ENCODE measurements around the gene LMAN2. TPM values are rescaled to one million over a fixed set of nuclear protein-coding genes. Genes with fewer than 3 reads are reported as not detected.

Gene LMAN2
- polyA plus RNA-seq, 3 donors: 148 to 275 (median 259) TPM

GRCh38 chr5:177319913-177320588, 31.4 kb downstream of the LMAN2 start:
- H3K79me2 ChIP-seq (ENCODE audit: insufficient read depth, low read length): peaks cover 5% of the 10 kb centered on the region
- no peaks in the 10 kb centered on the region for H3K27me3 ChIP-seq (ENCODE audit: control insufficient read depth in 2 of 2, insufficient read depth in 2 of 2, low read length in 2 of 2)
- H3K36me3 Mint-ChIP-seq: peaks cover 22 to 44% of the 10 kb centered on the region in 2 donors
- peak overlapping the region in 1 of 2 donors; percentile 5 for H3K4me3 Mint-ChIP-seq
- peaks cover 15 to 33% of the 10 kb centered on the region in 2 donors for H3K4me1 ChIP-seq (ENCODE audit: control insufficient read depth in 1 of 2, insufficient read depth in 2 of 2, low read length in 2 of 2)
- WGBS (ENCODE audit: insufficient coverage): 77% methylated on average over 11 of the region's 14 CpGs
- H3K4me1 Mint-ChIP-seq: peaks cover 39% of the 10 kb centered on the region
- peaks cover 0 to 3% (median 2%) of the 10 kb centered on the region in 3 donors for H3K27me3 Mint-ChIP-seq (ENCODE audit: low read depth in 3 of 3)
- peaks cover 4 to 8% of the 10 kb centered on the region in 2 donors for H3K9me3 ChIP-seq (replicated peaks in 1 of 2; ENCODE audit: control insufficient read depth in 1 of 2, insufficient read depth in 1 of 2, low read length in 2 of 2)
- H4K20me1 ChIP-seq (ENCODE audit: insufficient read depth, low read length): peaks cover 20% of the 10 kb centered on the region
- intact Hi-C loops (cut with micrococcal nuclease): loop anchor here (10.0 kb wide), 2 partner anchors 185 to 275 kb away; partner anchors contain the start of genes DOK3 (in 1 of the 2) and TMED9 (in 1 of the 2)
- no peak overlapping the region for H2AFZ ChIP-seq (ENCODE audit: insufficient read depth, low read depth, low read length, poor library complexity, severe bottlenecking)
- no peak for TF ChIP-seq CTCF (IDR thresholded peaks at IDR 0.05)
- no peak overlapping the region for H3K4me2 ChIP-seq (replicated peaks; ENCODE audit: extremely low read depth, low read length, poor library complexity, severe bottlenecking)
- no peak overlapping the region for H3K27ac ChIP-seq (ENCODE audit: low read depth in 1 of 2, low read length in 2 of 2)
- H3K9me3 Mint-ChIP-seq: peaks cover 7 to 12% (median 10%) of the 10 kb centered on the region in 7 donors
- H3K36me3 ChIP-seq (replicated peaks in 1 of 2; ENCODE audit: control insufficient read depth in 1 of 2, insufficient read depth in 2 of 2, low read length in 2 of 2): no peaks in the 10 kb centered on the region
- peak overlapping the region in 4 of 7 donors; percentile 25 to 81 (median 38) for H3K27ac Mint-ChIP-seq
- H3K9ac ChIP-seq (ENCODE audit: insufficient read depth, low read length, poor library complexity, severe bottlenecking): no peak overlapping the region
- H3K4me3 ChIP-seq (replicated peaks in 1 of 3; ENCODE audit: low read depth in 2 of 3, low read length in 3 of 3): no peak overlapping the region
- peak in 2 of 3 donors; percentile 37 to 52 for DNase-seq

DNA sequence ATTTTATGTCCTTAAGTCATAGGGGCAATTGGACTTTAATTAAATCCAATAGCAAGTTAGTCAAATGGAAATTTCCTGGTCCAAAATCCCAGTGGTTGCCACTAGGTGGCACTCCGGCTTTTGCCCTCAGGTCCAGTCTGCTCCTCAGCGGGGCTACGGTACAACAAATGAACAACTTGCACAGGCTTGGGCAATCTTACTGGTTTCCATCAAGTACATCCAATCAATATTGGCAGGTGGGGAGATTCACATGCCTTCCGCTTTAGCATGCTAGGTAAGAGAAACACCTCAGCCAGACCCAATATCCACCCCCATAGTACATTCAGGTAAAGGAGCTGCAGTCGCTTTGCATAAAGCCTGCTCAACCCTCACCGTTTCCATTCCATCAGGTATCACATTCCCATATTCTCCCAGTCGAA, 33.5 kb downstream of the LMAN2 start:
- H3K27ac Mint-ChIP-seq: peak overlapping the region in 2 of 7 donors; percentile 57 to 69
- TF ChIP-seq CTCF (IDR thresholded peaks at IDR 0.05): peak; percentile 91

More for the DNA sequence above, 33.5 kb downstream of the LMAN2 start:
- no peak overlapping the region for H3K9ac ChIP-seq (ENCODE audit: insufficient read depth, low read length, poor library complexity, severe bottlenecking)
- H3K36me3 Mint-ChIP-seq: peaks cover 16 to 38% of the 10 kb centered on the region in 2 donors
- H3K4me2 ChIP-seq (replicated peaks; ENCODE audit: extremely low read depth, low read length, poor library complexity, severe bottlenecking): no peak overlapping the region
- intact Hi-C loops (cut with micrococcal nuclease): loop anchor here (10.0 kb wide), 2 partner anchors 187 to 277 kb away; partner anchors contain the start of genes DOK3 (in 1 of the 2) and TMED9 (in 1 of the 2)
- peak; percentile 65 to 79 (median 71) for DNase-seq
- H3K4me3 ChIP-seq (replicated peaks in 1 of 3; ENCODE audit: low read depth in 2 of 3, low read length in 3 of 3): no peak overlapping the region
- no peak overlapping the region for H3K4me3 Mint-ChIP-seq
- H3K36me3 ChIP-seq (replicated peaks in 1 of 2; ENCODE audit: control insufficient read depth in 1 of 2, insufficient read depth in 2 of 2, low read length in 2 of 2): no peaks in the 10 kb centered on the region
- H3K27me3 ChIP-seq (ENCODE audit: control insufficient read depth in 2 of 2, insufficient read depth in 2 of 2, low read length in 2 of 2): no peaks in the 10 kb centered on the region
- peaks cover 4 to 8% of the 10 kb centered on the region in 2 donors for H3K9me3 ChIP-seq (replicated peaks in 1 of 2; ENCODE audit: control insufficient read depth in 1 of 2, insufficient read depth in 1 of 2, low read length in 2 of 2)
- no peak overlapping the region for H3K27ac ChIP-seq (ENCODE audit: low read depth in 1 of 2, low read length in 2 of 2)
- peaks cover 25% of the 10 kb centered on the region for H3K79me2 ChIP-seq (ENCODE audit: insufficient read depth, low read length)
- peaks cover 7 to 12% (median 10%) of the 10 kb centered on the region in 7 donors for H3K9me3 Mint-ChIP-seq
- peaks cover 0 to 4% (median 2%) of the 10 kb centered on the region in 3 donors for H3K27me3 Mint-ChIP-seq (ENCODE audit: low read depth in 3 of 3)
- H2AFZ ChIP-seq (ENCODE audit: insufficient read depth, low read depth, low read length, poor library complexity, severe bottlenecking): no peak overlapping the region
- H3K4me1 Mint-ChIP-seq: peaks cover 36% of the 10 kb centered on the region
- peaks cover 19 to 31% of the 10 kb centered on the region in 2 donors for H3K4me1 ChIP-seq (ENCODE audit: control insufficient read depth in 1 of 2, insufficient read depth in 2 of 2, low read length in 2 of 2)
- peaks cover 27% of the 10 kb centered on the region for H4K20me1 ChIP-seq (ENCODE audit: insufficient read depth, low read length)
- WGBS (ENCODE audit: insufficient coverage): 52% methylated on average over 6 of the region's 7 CpGs
